Measurements from ENCODE around the gene MTHFD2L. TPM values are rescaled to one million over a fixed set of nuclear protein-coding genes. Genes with fewer than 3 reads are reported as not detected.

Gene MTHFD2L
- total and polyA plus RNA-seq, 9 of the 15 experiments (the other 6 are each of a cell fraction or from before 2014, with no cell fraction given) = 10.0 to 39.0 (median 26.0) TPM

DNA sequence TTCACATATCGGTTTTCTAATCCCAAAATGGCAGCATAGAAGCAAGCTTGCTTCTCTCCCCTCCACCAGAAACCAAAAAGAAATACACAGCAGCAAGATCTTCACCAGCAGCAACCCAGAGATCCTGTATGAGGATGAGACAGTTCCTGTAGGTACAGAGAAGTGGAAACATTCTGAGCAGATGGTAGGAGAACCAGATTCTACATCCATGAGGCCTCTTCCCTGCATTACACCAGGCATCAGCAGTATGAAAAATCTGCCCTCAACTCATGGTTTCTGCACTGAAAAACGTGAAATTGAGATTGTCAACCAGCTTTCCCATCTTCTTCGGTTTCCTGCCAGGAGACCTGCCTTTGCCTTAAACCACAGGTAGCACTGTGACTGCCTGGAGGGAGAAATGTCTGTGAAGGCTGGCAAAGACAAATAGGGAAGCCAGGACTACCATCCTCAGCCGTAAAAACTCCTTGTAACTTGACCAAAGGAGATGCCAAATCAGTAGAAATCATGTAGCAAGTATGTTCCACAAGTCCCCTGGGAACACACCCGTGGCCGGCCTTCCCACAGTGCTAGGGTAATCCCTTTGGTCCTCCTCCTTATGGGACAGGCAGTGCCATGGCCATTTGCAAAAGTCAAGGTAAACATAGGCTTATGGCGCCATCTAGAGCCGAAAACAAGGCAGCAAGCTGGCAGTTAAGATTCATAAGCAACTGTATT is 24.0 kb upstream of the MTHFD2L start (continued):
- TF ChIP-seq ELK1 (CRISPR knock-in tag; IDR thresholded peaks at IDR 0.05) = no peak
- no peak for TF ChIP-seq ATF1 (CRISPR knock-in tag; IDR thresholded peaks at IDR 0.05)
- 0 out of 2 replicates have a peak, but pooled peaks have one; percentile 26 for TF ChIP-seq ATF1 (tag; IDR thresholded peaks at IDR 0.05)
- TF ChIP-seq ZNF589 (CRISPR knock-in tag; IDR thresholded peaks at IDR 0.05; ENCODE audit: low read depth) = 0 out of 2 replicates have a peak, but pooled peaks have one; percentile 22
- peak in 1 of 3 experiments; percentile 77 for TF ChIP-seq YY1 (IDR thresholded peaks at IDR 0.05; ENCODE audit: borderline replicate concordance in 1 of 3, control insufficient read depth in 1 of 3, extremely low read depth in 1 of 3, insufficient read depth in 3 of 3, insufficient read length in 1 of 3, insufficient replicate concordance in 2 of 3, low read depth in 1 of 3, low read length in 2 of 3)
- no peak for TF ChIP-seq ZNF445 (CRISPR knock-in tag; IDR thresholded peaks at IDR 0.05; ENCODE audit: low read depth)
- peak; percentile 80 to 93 (median 85) for TF ChIP-seq CTCF (IDR thresholded peaks at IDR 0.05 in 2 of 3, conservative IDR thresholded peaks at IDR 0.05 in 1 of 3; ENCODE audit: insufficient read depth in 2 of 3, low read depth in 1 of 3, low read length in 3 of 3)
- no peak for TF ChIP-seq LARP7 (IDR thresholded peaks at IDR 0.05)
- TF ChIP-seq, protein P1, sequence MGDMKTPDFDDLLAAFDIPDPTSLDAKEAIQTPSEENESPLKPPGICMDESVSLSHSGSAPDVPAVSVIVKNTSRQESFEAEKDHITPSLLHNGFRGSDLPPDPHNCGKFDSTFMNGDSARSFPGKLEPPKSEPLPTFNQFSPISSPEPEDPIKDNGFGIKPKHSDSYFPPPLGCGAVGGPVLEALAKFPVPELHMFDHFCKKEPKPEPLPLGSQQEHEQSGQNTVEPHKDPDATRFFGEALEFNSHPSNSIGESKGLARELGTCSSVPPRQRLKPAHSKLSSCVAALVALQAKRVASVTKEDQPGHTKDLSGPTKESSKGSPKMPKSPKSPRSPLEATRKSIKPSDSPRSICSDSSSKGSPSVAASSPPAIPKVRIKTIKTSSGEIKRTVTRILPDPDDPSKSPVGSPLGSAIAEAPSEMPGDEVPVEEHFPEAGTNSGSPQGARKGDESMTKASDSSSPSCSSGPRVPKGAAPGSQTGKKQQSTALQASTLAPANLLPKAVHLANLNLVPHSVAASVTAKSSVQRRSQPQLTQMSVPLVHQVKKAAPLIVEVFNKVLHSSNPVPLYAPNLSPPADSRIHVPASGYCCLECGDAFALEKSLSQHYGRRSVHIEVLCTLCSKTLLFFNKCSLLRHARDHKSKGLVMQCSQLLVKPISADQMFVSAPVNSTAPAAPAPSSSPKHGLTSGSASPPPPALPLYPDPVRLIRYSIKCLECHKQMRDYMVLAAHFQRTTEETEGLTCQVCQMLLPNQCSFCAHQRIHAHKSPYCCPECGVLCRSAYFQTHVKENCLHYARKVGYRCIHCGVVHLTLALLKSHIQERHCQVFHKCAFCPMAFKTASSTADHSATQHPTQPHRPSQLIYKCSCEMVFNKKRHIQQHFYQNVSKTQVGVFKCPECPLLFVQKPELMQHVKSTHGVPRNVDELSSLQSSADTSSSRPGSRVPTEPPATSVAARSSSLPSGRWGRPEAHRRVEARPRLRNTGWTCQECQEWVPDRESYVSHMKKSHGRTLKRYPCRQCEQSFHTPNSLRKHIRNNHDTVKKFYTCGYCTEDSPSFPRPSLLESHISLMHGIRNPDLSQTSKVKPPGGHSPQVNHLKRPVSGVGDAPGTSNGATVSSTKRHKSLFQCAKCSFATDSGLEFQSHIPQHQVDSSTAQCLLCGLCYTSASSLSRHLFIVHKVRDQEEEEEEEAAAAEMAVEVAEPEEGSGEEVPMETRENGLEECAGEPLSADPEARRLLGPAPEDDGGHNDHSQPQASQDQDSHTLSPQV (IDR thresholded peaks at IDR 0.05) = peak; percentile 70
- TF ChIP-seq SMAD2 (IDR thresholded peaks at IDR 0.05; ENCODE audit: low read depth, low read length) = no peak
- TF ChIP-seq BRD9 (IDR thresholded peaks at IDR 0.05; ENCODE audit: low read depth, partially characterized antibody) = peak; percentile 28
- TF ChIP-seq XRCC5 (IDR thresholded peaks at IDR 0.05; ENCODE audit: low read depth, low read length) = 0 out of 2 replicates have a peak, but pooled peaks have one; percentile 31
- TF ChIP-seq SIRT6 (IDR thresholded peaks at IDR 0.05; ENCODE audit: low read depth, low read length) = no peak
- TF ChIP-seq ZBED1 (IDR thresholded peaks at IDR 0.05) = no peak
- peak; percentile 88 for TF ChIP-seq SMC3 (conservative IDR thresholded peaks at IDR 0.05; ENCODE audit: insufficient read depth, low read depth, low read length)
- TF ChIP-seq, protein P2, sequence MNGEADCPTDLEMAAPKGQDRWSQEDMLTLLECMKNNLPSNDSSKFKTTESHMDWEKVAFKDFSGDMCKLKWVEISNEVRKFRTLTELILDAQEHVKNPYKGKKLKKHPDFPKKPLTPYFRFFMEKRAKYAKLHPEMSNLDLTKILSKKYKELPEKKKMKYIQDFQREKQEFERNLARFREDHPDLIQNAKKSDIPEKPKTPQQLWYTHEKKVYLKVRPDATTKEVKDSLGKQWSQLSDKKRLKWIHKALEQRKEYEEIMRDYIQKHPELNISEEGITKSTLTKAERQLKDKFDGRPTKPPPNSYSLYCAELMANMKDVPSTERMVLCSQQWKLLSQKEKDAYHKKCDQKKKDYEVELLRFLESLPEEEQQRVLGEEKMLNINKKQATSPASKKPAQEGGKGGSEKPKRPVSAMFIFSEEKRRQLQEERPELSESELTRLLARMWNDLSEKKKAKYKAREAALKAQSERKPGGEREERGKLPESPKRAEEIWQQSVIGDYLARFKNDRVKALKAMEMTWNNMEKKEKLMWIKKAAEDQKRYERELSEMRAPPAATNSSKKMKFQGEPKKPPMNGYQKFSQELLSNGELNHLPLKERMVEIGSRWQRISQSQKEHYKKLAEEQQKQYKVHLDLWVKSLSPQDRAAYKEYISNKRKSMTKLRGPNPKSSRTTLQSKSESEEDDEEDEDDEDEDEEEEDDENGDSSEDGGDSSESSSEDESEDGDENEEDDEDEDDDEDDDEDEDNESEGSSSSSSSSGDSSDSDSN (IDR thresholded peaks at IDR 0.05; ENCODE audit: borderline replicate concordance in 1 of 2, low read depth in 2 of 2, low read length in 2 of 2) = peak in 1 of 2 experiments; percentile 63; a peak in 1 of 4 replicates

Measured in K562 (cell line).